Hepatocyte (in vitro differentiated cells): ENCODE measurements around the gene ZNF219.

Experiments
- EZH2 ChIP-seq: fragments of 200-600 bp; sonication (generic); IDR thresholded peaks from 2 replicates; pipeline ENCODE4 v1.6.1; 2016; ENCODE audit warnings: antibody characterized with exemption, mild to moderate bottlenecking, borderline replicate concordance
- TF ChIP-seq, protein P1 (sequence below): fragments of 200-600 bp; sonication (generic); IDR thresholded peaks from 2 replicates; pipeline ENCODE4 v1.5.1; 2016; ENCODE audit warnings: antibody characterized with exemption, mild to moderate bottlenecking; ENCODE audit not compliant: poor library complexity

DNA sequence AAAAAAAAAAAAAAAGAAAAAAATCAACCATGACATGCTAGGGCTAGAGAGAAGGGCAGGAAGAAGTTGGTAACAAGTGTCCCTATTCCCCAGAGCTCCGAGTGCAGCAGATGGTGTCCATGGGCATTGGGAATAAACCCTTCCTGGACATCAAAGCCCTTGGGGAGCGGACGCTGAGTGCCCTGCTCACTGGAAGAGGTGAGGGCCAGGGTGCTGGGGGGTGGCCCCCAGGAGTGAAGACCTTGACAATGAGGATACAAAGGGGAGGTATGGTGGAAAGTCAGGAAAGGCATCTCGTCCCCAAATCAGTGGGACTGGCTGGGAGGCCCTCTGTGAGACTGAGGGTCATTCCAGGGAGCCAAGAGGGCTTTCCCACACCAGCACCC lies 11.6 kb downstream of the ZNF219 start:
- no peak for TF ChIP-seq EZH2
- TF ChIP-seq, protein P1, sequence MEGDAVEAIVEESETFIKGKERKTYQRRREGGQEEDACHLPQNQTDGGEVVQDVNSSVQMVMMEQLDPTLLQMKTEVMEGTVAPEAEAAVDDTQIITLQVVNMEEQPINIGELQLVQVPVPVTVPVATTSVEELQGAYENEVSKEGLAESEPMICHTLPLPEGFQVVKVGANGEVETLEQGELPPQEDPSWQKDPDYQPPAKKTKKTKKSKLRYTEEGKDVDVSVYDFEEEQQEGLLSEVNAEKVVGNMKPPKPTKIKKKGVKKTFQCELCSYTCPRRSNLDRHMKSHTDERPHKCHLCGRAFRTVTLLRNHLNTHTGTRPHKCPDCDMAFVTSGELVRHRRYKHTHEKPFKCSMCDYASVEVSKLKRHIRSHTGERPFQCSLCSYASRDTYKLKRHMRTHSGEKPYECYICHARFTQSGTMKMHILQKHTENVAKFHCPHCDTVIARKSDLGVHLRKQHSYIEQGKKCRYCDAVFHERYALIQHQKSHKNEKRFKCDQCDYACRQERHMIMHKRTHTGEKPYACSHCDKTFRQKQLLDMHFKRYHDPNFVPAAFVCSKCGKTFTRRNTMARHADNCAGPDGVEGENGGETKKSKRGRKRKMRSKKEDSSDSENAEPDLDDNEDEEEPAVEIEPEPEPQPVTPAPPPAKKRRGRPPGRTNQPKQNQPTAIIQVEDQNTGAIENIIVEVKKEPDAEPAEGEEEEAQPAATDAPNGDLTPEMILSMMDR, result no peak
